ENCODE results near the gene SYK.
"Not testable (repeated sequence)": the region's sequence is repeated elsewhere in the genome, so short reads cannot be mapped to it uniquely, and the experiment has no call there.

The SYK gene

DNA sequence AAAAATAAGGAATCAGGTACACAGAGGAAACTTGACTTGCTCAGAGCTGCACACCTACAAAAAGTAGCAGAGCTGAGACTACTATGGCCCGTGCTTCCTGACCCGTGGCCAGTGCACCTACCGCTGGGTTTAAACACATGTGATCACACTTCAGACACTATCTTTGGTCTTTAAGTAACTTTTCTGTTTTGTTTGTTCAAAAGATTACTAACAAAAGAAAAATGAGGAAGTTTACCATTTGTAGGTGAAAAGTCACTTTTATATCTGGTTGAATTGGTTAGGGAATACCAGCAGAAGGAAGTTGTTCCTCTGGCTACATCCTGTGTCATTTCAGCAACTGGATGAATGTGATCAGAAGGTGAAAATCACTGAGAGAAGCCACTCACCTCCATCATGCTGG is 6.5 kb upstream of the SYK start:
- in situ Hi-C loops (cut with HindIII; ENCODE audit: low sequenced_read_pairs), result no loop called here

DNA sequence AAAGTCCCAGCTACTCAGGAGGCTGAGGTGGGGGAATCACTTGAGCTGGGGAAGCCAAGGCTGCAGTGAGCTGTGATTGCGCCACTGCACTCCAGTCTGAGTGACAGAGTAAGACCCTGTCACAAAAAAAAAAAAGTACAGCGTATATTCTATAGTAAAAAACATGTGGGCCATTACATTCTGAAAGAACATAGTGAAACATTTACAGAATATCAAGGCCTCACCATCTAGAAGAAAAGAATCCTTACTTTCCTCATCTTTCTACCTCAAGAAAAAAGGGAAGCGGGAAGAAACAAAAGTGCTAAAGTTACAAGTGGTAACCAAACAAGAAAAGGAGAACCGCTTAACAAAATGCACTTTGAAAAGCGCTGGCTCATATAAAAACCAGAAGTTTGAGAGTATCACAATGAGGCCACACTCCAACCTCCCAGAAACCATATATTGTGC is 5.7 kb upstream of the SYK start:
- in situ Hi-C loops (cut with HindIII; ENCODE audit: low sequenced_read_pairs), result no loop called here

DNA sequence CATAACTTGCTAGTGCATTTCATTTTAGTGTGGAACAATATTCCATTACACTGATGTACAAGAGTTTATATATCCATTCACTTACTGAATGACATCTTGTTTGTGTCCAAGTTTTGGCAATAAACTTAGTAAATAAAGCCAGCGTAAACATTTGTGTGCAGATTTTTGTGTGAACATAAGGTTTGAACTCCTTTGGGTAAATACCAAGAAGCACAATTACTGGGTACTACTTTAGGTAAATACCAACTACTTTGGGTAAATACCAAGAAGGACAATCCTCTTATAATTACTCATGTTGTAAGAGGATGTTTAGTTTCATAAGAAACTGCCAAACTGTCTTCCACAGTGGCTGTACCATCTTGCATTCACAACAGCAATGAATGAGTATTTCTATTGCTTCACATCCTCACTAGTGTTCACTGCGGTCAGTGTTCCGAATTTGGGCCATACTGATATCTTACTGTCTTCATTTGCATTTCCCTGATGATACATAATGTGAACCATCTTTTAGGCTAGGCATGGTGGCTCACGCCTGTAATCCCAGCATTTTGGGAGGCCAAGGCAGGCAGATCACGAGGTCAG is 2.3 kb upstream of the SYK start:
- in situ Hi-C loops (cut with HindIII; ENCODE audit: low sequenced_read_pairs), result no loop called here

DNA sequence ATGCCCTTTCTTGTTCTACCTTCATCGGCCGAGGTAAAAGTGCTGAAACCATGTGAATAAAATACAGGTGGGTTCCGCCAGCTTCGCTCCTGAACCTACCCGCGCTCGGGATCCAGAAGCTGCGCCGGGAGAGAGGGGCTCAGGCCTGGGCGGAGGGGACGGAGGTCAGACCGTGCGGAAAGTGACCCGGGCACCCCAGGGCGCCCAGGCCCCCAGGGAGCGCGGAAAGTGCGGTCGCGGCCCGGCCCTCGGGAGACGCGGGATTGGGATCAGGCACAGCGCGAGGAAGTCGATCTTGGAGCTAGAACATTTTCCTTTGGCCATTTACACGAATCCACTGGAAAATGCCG is 329 bp downstream of the SYK start:
- in situ Hi-C loops (cut with HindIII; ENCODE audit: low sequenced_read_pairs), result no loop called here

DNA sequence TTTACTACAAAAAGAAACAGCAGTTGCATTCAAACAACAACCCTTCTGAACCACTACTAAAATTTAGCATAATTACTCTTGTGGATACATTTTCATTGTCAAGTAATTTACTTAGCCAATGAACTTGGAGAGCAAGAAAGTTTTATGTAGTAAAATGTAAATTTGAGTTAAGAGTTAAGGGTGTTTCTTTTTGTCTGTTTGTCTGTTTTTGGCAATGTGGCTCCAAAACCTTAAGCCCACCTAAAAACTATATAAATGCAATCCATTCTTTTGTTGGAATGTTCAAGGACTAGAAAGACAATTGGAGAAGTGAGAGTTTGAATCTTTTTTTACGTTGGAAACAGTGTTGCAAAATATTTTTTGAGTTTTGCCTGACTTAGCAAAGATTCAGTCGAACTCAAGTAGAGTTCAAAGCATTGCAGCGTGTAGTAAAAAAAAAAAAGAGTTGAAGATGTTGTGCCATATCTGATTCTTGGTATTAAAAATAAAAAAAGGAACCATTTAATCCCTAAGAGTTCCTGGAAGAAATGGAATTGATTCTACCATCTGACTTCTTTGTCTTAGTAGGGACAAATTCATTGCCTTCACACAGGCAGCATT is 867 bp downstream of the SYK start:
- in situ Hi-C loops (cut with HindIII; ENCODE audit: low sequenced_read_pairs), result no loop called here

DNA sequence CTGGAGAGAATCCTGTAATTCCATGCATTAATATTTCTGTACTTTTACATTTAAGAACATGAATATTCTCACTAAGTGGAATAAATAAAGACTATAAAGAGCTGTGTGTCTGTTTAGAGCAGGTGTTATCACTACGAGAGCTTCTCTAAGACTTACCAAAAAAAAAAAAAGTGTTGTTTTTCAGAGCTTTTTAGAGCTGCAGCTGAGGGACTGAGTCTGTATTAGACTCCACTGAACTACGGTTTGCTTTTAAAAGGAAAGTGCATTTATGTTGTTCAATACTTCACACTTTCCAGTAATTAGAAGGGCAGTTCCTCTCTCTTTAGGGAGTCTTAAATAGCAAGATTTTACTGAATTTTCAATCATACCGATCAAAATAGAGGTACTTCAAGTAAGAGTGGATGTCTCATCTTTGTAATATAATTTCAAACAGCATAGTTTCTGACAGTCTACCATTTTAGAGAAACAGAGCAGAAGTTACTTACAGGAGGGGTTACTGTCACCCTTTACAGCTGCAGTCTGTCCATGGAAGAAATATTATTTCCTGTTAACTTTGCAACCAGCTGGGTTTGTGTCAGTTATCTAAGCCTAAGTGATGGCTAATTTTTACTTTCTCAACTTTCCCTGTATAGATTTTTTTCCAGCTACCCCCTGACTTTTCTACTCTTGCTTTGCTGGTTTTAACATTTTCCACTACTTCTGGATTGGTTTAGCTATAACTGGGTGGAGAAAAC is 2.4 kb downstream of the SYK start:
- in situ Hi-C loops (cut with HindIII; ENCODE audit: low sequenced_read_pairs), result no loop called here

DNA sequence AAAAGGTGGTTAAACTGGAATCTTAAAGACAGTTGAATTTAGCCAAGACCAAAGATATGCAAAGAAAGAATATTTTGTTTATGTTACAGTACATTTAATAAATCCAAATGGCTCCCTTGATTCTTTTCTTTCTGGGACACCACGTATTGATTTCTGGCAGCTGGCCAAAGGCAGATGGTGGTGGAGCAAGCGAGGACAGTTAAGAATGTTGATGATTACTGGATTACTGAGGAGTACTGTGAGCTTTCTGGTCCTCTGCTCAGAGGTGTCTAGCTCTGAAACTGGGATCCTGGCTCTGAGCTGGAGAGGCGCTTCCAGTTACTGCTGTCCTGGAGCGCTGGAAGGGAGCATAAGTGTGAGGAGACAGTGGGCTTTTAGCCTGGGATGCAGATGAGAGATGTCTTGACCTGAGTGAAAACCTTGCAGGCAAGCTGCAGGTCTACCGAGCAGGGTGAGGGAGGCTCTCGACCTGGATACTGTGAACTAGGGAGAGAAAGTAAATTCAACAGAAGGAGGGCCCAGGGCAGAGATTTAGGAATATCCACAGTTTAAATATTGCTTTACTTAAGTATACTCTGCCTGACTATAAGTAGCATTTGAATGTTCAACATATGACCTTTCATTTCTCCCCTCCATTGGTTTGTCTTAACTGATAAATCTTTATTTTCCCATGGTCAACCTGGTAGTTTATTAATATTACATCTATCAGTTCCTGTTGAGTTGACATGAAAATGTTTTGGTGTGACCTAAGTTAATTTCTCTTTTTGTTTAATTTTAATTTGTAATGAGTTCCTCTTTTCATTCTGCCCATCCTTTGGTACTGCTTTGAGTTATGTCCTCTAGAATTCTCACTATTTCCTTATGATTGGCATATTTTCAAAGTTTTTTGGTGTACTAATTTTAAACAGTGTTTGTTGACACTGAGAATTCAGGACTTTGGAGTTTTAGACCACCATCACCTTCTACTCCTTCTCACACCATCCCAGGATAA is 3.7 kb downstream of the SYK start:
- in situ Hi-C loops (cut with HindIII; ENCODE audit: low sequenced_read_pairs), result no loop called here

DNA sequence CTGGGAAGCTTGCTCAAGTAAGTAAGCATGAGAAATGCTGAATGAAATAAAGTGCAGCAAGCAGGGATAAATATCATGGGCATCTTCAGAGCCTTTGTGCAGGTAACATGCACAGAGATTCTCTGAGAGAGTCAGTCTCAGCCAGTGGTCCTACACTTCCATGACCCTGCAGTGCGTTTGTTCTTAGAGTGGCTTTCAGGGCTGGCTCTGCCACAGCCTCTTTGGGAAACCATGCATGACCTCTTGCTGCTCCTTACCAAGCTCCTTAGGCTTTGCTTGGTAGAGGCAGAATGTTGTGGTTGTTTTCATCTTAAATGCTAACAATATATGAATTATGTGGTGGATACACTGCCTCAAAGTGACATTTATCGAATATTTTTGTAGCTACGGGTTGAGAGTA is 5.4 kb downstream of the SYK start:
- in situ Hi-C loops (cut with HindIII; ENCODE audit: low sequenced_read_pairs), result no loop called here

DNA sequence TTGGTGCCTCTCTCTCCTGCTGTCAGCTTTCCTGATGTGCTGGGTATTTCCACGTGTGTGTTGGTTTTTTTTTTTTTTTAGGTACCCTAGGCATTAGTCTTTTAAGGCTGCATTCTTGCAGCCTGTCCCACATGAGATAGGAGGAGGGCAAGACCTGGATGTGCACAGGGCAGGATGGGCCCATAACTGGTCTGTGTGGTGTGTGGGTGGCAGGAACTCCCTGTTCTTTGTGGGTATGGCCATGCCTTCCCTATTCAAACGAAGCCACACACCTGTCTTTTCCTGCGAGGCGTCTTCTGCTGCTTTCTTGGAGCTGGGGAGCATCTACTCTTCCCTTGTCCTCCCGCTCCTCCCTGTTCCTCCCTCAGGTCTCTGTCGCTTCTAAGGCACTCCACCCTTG is 6.8 kb downstream of the SYK start:
- in situ Hi-C loops (cut with HindIII; ENCODE audit: low sequenced_read_pairs), result no loop called here

DNA sequence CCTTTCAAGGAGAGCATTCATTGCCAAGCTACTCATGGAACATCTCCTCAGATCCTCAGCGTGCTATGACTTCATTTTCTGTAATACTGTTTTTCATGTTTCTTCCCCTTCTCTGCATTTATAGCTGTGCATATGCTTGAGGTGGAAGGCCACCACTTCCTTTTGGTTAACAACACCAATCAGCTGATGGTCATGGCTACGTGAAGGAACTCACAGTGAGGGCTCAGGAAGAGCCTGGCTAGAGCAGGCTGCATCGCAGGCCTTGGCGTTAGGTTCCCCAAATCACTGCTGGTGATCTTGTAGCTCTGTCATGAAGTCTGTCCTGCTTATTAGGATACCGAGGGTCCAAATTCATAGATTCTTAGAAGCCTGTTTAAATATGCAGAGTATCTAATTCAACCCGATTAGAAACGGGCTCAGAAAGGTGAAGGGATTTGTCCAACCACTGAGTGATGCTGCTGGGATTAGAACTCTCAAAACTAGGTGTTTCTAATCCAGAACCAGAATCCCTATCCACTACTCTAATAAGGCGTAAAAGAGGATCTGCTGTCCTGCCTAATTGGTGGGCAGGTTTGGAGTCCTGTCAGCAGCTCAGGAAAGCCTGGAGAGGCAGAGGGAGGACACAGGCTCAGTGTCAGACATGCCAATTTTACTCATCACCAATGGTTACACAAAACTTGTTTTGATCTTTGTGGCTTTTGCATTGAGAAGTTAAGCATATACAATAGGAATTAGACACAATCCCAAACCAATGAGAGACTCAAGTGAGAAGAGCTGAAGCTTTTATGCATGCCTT is 7.5 kb downstream of the SYK start:
- in situ Hi-C loops (cut with HindIII; ENCODE audit: low sequenced_read_pairs), result no loop called here

DNA sequence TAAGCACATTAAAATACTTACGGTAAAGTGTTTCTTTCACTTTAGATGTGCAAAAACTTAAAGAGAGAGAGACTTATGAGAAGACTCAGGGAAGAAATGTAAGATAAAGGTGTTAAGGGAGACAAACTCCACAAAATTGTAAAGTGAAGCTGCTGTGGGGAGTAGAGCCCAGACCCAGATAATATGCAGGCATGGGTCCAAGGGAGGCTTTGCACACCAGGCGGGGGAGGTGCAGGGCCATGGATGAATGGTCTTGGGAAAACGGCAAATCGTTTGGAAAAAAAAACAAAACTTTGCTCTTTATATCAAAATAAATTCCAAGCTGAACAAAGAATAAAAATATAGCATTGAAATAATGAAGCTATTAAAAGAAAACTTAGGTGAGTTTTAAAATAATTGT is 9.1 kb downstream of the SYK start:
- in situ Hi-C loops (cut with HindIII; ENCODE audit: low sequenced_read_pairs), result no loop called here

DNA sequence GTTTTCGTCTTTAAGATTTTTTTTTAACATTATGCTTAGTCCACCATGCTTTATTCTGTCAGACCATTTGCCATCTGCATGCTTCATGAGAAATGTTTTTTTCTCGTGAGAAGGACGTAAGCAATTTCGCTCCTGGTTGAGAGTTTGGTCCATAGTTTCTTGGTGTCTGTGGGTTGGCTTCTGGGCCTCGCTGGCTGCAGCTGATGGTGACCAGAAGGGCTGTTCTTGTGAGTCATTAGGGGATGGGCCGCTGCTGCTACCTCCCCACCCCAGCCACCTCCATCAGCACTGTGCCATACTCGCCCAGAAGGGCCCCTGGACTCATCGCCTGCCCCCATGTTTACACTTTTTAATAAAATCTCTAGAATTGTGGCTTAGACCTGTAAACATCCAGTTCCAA is 11.4 kb downstream of the SYK start:
- in situ Hi-C loops (cut with HindIII; ENCODE audit: low sequenced_read_pairs), result no loop called here

DNA sequence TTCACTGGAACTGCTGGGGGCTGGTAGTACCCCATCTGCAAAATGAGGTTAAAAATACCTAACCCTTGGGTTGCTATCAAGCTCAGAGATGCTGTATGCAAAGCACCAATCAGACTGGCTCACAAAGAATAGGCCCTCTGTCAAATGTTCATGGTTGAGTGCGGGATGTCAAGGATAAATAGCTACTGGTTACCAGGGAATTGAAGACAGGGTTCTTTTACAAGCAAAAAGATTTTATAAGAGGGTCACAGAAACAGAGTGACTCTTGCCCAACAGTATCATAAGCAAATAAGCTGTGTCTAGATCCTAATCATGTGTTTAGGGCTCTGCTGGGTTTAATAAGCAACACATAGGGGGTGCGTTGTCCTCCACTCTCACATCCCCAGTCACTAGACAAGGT is 11.9 kb downstream of the SYK start:
- in situ Hi-C loops (cut with HindIII; ENCODE audit: low sequenced_read_pairs), result no loop called here

DNA sequence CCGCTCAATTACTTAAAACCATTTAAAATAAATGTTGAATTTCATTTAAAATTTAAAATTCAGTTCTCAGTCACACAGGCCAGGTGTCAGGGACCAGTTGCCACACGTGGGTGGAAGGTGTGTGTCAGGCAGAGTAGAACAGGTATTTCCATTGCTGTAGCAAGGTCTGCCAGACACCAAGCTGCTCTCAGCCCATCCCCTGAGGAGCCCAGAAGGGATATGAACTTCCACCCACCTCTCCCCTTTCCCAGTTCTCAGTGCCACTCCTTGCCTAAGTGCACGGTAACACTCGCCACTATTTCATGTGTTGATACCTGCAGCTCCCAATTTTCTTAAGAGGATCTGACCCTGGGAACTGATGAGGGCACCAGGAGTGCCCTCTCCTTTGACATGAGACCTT is 12.7 kb downstream of the SYK start:
- in situ Hi-C loops (cut with HindIII; ENCODE audit: low sequenced_read_pairs), result no loop called here

DNA sequence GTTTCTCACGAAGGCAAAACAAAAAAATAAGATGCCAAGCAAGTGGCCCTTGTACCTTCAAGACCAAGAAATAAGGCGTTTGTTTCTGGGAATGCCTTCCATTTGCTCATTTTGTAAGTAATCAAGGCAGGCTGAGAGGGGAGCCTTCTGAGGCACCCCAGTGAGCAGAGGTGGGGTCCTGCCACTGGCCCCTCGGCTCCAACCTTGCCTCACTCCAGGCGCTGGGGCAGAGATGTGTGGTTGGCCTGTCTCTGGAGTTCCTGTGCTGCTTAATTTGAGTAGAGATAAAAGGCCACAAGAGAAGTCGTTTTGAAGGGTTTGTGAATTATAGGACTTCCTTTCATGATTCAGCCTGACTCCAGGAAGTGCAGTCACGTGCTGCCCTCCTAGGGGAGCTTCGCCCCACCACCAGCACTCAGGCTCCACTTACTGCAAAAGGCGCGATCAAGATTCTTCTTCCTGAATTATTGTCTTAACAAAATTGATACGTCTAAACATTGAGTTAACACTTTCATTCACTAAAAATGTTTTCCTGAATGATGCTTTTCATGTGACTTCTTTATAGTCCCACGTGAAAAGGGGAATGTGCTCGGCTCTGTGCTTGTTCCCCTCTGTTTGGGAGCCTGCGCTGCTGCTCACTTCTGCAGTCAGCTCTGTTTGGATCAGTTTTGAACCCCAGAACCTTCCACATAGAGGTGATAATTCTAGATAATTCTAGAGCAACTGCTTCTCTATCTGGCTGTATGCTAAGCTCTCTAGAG is 13.7 kb downstream of the SYK start:
- in situ Hi-C loops (cut with HindIII; ENCODE audit: low sequenced_read_pairs), result no loop called here

DNA sequence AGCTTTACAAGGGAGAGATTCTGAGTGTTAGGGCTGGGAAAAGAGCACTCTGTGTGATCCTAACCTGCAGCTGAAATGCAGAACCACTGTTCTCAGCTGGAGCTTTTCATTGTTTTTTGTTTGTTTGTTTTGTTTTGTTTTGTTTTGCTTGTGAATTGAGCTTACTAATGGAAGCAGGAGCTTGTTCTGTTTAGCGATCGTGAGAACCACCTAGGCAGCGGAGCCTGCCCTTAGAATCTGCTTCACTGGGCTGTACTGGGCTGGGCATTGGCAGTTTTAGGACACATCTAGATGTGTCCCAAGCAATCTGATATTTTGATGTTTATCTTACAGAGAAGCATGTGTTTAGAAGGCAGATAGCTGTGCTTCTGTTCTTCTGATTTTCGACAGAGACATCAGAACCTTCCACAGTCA is 14.3 kb downstream of the SYK start:
- in situ Hi-C loops (cut with HindIII; ENCODE audit: low sequenced_read_pairs), result no loop called here

DNA sequence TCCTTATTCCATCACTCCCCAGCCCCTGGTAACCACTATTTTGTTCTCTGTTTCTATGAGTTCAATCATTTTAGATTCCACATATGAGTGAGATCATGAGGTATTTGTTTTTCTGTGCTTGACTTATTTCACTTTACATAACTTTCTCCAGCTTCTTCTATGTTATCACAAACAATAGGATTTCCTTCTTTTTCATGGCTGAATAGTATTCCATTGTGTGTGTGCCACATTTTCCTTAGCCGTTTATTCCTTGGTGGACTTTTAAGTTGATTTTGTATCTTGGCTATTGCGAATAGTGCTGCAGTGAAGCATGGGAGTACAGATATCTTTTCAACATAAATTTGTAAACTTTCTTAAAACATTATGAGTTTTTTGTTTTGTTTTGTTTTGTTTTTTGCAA is 15.1 kb downstream of the SYK start:
- in situ Hi-C loops (cut with HindIII; ENCODE audit: low sequenced_read_pairs), result no loop called here

DNA sequence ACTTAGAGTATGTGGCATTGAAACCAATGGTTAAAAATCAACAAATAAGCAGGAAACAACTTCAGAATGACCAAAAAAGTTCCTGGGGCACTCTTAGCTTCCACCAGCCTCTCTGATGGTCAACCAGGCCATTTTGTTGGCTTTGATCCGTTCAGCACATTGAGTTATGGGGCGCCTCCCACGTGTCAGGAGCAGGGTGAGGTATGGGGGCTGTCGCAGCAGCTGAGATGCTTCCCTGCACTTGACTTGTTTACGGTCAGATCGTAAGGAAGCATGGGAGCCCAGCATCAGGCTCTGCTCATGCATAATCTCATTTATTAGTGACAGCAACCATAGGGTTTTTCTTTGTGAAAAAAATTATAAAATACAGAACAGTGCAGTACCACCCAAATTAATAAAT is 16.7 kb downstream of the SYK start:
- in situ Hi-C loops (cut with HindIII; ENCODE audit: low sequenced_read_pairs), result no loop called here

DNA sequence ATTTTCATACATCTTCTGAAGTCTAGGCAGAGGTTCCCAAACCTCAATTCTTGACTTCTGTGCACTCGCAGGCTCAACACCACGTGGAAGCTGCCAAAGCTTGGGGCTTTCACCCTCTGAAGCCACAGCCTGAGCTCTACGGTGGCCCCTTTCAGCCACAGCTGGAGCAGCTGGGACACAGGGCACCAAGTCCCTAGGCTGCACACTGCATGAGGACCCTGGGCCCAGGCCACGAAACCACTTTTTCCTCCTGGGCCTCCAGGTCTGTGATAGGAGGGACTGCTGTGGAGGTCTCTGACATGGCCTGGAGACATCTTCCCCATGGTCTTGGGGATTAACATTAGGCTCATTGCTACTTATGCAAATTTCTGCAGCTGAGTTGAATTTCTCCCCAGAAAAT is 18.8 kb downstream of the SYK start:
- in situ Hi-C loops (cut with HindIII; ENCODE audit: low sequenced_read_pairs), result not testable (repeated sequence)

DNA sequence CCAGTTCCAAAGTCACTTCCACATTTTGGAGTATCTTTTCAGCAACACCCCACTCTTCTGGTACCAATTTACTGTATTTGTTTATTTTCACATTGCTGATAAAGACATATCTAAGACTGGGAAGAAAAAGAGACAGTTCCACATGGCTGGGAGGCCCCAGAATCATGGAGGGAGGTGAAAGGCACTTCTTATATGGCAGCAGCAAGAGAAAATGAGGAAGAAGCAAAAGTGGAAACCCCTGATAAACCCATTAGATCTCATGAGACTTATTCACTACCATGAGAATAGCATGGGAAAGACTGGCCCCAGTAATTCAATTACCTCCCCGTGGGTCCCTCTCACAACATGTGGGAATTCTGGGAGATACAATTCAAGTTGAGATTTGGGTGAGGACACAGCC is 19.6 kb downstream of the SYK start:
- in situ Hi-C loops (cut with HindIII; ENCODE audit: low sequenced_read_pairs), result not testable (repeated sequence)
